ENCODE data around the gene ANXA1.
A peak's percentile ranks its signal among the peaks of the same experiment; 100 is the strongest.
"Not testable (repeated sequence)": the region's sequence is repeated elsewhere in the genome, so short reads cannot be mapped to it uniquely, and the experiment has no call there.

ANXA1 gene

GRCh38 chr9:73151653-73152542, at the start of gene ANXA1:
ANXA1 (plus strand) TSS chr9:73151865; CDS start chr9:73158536, 6,671 bp downstream.
- Mint-ChIP-seq H3K4me1 (ENCODE audit: low read depth) (peaks cover 91% of the 10 kb centered on the region), H3K36me3 (ENCODE audit: low read depth) (no peaks in the 10 kb centered on the region), H3K27me3 (no peaks in the 10 kb centered on the region), H3K4me3 (peak within 1 kb of the TSS; percentile 86), H3K27ac (peak within 1 kb of the TSS; percentile 89), H3K9me3 (no peaks in the 10 kb centered on the region)

GRCh38 chr9:73104342-73104741, 47.3 kb upstream of the ANXA1 start:
- no peaks in the 10 kb centered on the region for H3K9me3 Mint-ChIP-seq
- H3K36me3 Mint-ChIP-seq (ENCODE audit: low read depth): no peaks in the 10 kb centered on the region
- no peak overlapping the region for H3K27ac Mint-ChIP-seq
- H3K27me3 Mint-ChIP-seq: no peaks in the 10 kb centered on the region
- H3K4me3 Mint-ChIP-seq: no peak overlapping the region
- no peaks in the 10 kb centered on the region for H3K4me1 Mint-ChIP-seq (ENCODE audit: low read depth)

- Mint-ChIP-seq H3K27me3 (no peaks in the 10 kb centered on the region), H3K9me3 (no peaks in the 10 kb centered on the region), H3K4me1 (ENCODE audit: low read depth) (no peaks in the 10 kb centered on the region), H3K27ac (no peak overlapping the region), H3K36me3 (ENCODE audit: low read depth) (no peaks in the 10 kb centered on the region), H3K4me3 (no peak overlapping the region)
These were observed 46.7 kb upstream of the ANXA1 start for GRCh38 chr9:73104921-73105320.

- not testable (repeated sequence) for H3K36me3 Mint-ChIP-seq (ENCODE audit: low read depth); H3K4me1 Mint-ChIP-seq (ENCODE audit: low read depth); H3K27me3 Mint-ChIP-seq; H3K27ac Mint-ChIP-seq; H3K4me3 Mint-ChIP-seq; H3K9me3 Mint-ChIP-seq
These were observed 44.1 kb upstream of the ANXA1 start for GRCh38 chr9:73107489-73108069.

- Mint-ChIP-seq H3K4me3 (no peak overlapping the region), H3K4me1 (ENCODE audit: low read depth) (peaks cover 50% of the 10 kb centered on the region), H3K27me3 (no peaks in the 10 kb centered on the region), H3K27ac (no peak overlapping the region), H3K36me3 (ENCODE audit: low read depth) (no peaks in the 10 kb centered on the region), H3K9me3 (no peaks in the 10 kb centered on the region)
These were observed 37.6 kb upstream of the ANXA1 start for GRCh38 chr9:73114058-73114457.

- peaks cover 50% of the 10 kb centered on the region for H3K4me1 Mint-ChIP-seq (ENCODE audit: low read depth)
- H3K9me3 Mint-ChIP-seq: no peaks in the 10 kb centered on the region
- H3K27ac Mint-ChIP-seq: no peak overlapping the region
- H3K36me3 Mint-ChIP-seq (ENCODE audit: low read depth): no peaks in the 10 kb centered on the region
- H3K4me3 Mint-ChIP-seq: no peak overlapping the region
- H3K27me3 Mint-ChIP-seq: no peaks in the 10 kb centered on the region
These were observed 36.7 kb upstream of the ANXA1 start for GRCh38 chr9:73114958-73115357.

- no peaks in the 10 kb centered on the region for H3K27me3 Mint-ChIP-seq
- H3K36me3 Mint-ChIP-seq (ENCODE audit: low read depth): no peaks in the 10 kb centered on the region
- H3K4me1 Mint-ChIP-seq (ENCODE audit: low read depth): peaks cover 55% of the 10 kb centered on the region
- H3K4me3 Mint-ChIP-seq: peak overlapping the region; percentile 48
- H3K27ac Mint-ChIP-seq: peak overlapping the region; percentile 83
- H3K9me3 Mint-ChIP-seq: no peaks in the 10 kb centered on the region
These were observed 35.6 kb upstream of the ANXA1 start for GRCh38 chr9:73116031-73116430.

GRCh38 chr9:73116880-73117279, 34.8 kb upstream of the ANXA1 start:
- H3K9me3 Mint-ChIP-seq: no peaks in the 10 kb centered on the region
- no peaks in the 10 kb centered on the region for H3K36me3 Mint-ChIP-seq (ENCODE audit: low read depth)
- H3K27me3 Mint-ChIP-seq: no peaks in the 10 kb centered on the region
- peaks cover 60% of the 10 kb centered on the region for H3K4me1 Mint-ChIP-seq (ENCODE audit: low read depth)
- peak overlapping the region; percentile 48 for H3K4me3 Mint-ChIP-seq
- peak overlapping the region; percentile 83 for H3K27ac Mint-ChIP-seq

GRCh38 chr9:73118286-73118685, 33.4 kb upstream of the ANXA1 start:
- Mint-ChIP-seq H3K27ac (no peak overlapping the region), H3K27me3 (no peaks in the 10 kb centered on the region), H3K4me1 (ENCODE audit: low read depth) (peaks cover 60% of the 10 kb centered on the region), H3K36me3 (ENCODE audit: low read depth) (no peaks in the 10 kb centered on the region), H3K4me3 (no peak overlapping the region), H3K9me3 (no peaks in the 10 kb centered on the region)

GRCh38 chr9:73118898-73119554, 32.6 kb upstream of the ANXA1 start:
- Mint-ChIP-seq H3K36me3 (ENCODE audit: low read depth) (no peaks in the 10 kb centered on the region), H3K9me3 (no peaks in the 10 kb centered on the region), H3K4me1 (ENCODE audit: low read depth) (peaks cover 54% of the 10 kb centered on the region), H3K27ac (no peak overlapping the region), H3K27me3 (no peaks in the 10 kb centered on the region), H3K4me3 (no peak overlapping the region)

- no peak overlapping the region for H3K27ac Mint-ChIP-seq
- H3K27me3 Mint-ChIP-seq: no peaks in the 10 kb centered on the region
- H3K4me1 Mint-ChIP-seq (ENCODE audit: low read depth): peaks cover 30% of the 10 kb centered on the region
- H3K4me3 Mint-ChIP-seq: no peak overlapping the region
- H3K9me3 Mint-ChIP-seq: no peaks in the 10 kb centered on the region
- H3K36me3 Mint-ChIP-seq (ENCODE audit: low read depth): no peaks in the 10 kb centered on the region
These were observed 30.2 kb upstream of the ANXA1 start for GRCh38 chr9:73121375-73121935.

- Mint-ChIP-seq H3K4me1 (ENCODE audit: low read depth) (peaks cover 12% of the 10 kb centered on the region), H3K27ac (no peak overlapping the region), H3K9me3 (no peaks in the 10 kb centered on the region), H3K27me3 (no peaks in the 10 kb centered on the region), H3K4me3 (no peak overlapping the region), H3K36me3 (ENCODE audit: low read depth) (no peaks in the 10 kb centered on the region)
These were observed 26.0 kb upstream of the ANXA1 start for GRCh38 chr9:73125651-73126050.

GRCh38 chr9:73129941-73130685, 21.6 kb upstream of the ANXA1 start:
- Mint-ChIP-seq H3K9me3 (no peaks in the 10 kb centered on the region), H3K4me1 (ENCODE audit: low read depth) (peaks cover 32% of the 10 kb centered on the region), H3K27me3 (no peaks in the 10 kb centered on the region), H3K36me3 (ENCODE audit: low read depth) (no peaks in the 10 kb centered on the region), H3K4me3 (no peak overlapping the region), H3K27ac (no peak overlapping the region)

GRCh38 chr9:73131461-73131860, 20.2 kb upstream of the ANXA1 start:
- peak overlapping the region; percentile 86 for H3K4me3 Mint-ChIP-seq
- no peaks in the 10 kb centered on the region for H3K27me3 Mint-ChIP-seq
- H3K4me1 Mint-ChIP-seq (ENCODE audit: low read depth): peaks cover 43% of the 10 kb centered on the region
- peak overlapping the region; percentile 93 for H3K27ac Mint-ChIP-seq
- H3K36me3 Mint-ChIP-seq (ENCODE audit: low read depth): no peaks in the 10 kb centered on the region
- no peaks in the 10 kb centered on the region for H3K9me3 Mint-ChIP-seq
